Neural cell (in vitro differentiated cells): ENCODE data around the gene MAVS.

Source experiments
- CTCF ChIP-seq: fragments of 450-650 bp; IDR thresholded peaks from 2 replicates; pipeline ENCODE4 v1.5.1; 2014; ENCODE audit warnings: antibody characterized with exemption, mild to moderate bottlenecking, moderate library complexity; ENCODE audit not compliant: poor library complexity, severe bottlenecking
- REST ChIP-seq: IDR thresholded peaks from 2 replicates; pipeline ENCODE4 v1.6.1; 2012; ENCODE audit warnings: borderline replicate concordance

GRCh38 chr20:3798373-3798768, 48.3 kb upstream of the MAVS start:
- TF ChIP-seq CTCF (no peak), REST (no peak)
